NCI-H2081 treated with DMSO at 0.1 percent for 48 hours (cell line): ENCODE data around the gene AAMDC.
"Not testable (repeated sequence)": the region's sequence is repeated elsewhere in the genome, so short reads cannot be mapped to it uniquely, and the experiment has no call there.

Experiments used
- DNase-seq: peaks from one replicate; lab custom pipeline; 2025; lab: John Stamatoyannopoulos, UW

The AAMDC gene

GRCh38 chr11:77821349-77821851 lies 456 bp downstream of the AAMDC start:
- DNase-seq, result no peak

GRCh38 chr11:77822126-77822525 lies 1.2 kb downstream of the AAMDC start:
- DNase-seq, result not testable (repeated sequence)

GRCh38 chr11:77823775-77824174 lies 2.8 kb downstream of the AAMDC start:
- no peak for DNase-seq

GRCh38 chr11:77828926-77829325 lies 8.0 kb downstream of the AAMDC start:
- DNase-seq, result no peak

DNA sequence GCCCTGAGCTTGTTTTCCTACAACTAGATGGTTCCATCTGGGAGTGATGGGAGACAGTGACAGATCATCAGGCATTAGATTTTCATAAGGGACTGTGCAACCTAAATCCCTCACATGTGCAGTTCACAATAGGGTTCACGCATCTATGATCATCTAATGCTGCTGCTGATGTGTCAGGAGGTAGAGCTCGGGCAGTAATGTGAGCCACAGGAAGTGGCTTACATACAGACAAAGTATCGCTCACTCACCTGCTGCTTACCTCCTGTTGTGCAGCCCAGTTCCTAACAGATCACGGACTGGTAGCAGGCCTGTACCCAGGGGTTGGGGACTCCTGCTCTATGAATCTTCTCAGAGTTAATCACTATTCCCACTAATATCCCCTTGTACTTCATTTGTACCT lies 12.4 kb downstream of the AAMDC start:
- no peak for DNase-seq

DNA sequence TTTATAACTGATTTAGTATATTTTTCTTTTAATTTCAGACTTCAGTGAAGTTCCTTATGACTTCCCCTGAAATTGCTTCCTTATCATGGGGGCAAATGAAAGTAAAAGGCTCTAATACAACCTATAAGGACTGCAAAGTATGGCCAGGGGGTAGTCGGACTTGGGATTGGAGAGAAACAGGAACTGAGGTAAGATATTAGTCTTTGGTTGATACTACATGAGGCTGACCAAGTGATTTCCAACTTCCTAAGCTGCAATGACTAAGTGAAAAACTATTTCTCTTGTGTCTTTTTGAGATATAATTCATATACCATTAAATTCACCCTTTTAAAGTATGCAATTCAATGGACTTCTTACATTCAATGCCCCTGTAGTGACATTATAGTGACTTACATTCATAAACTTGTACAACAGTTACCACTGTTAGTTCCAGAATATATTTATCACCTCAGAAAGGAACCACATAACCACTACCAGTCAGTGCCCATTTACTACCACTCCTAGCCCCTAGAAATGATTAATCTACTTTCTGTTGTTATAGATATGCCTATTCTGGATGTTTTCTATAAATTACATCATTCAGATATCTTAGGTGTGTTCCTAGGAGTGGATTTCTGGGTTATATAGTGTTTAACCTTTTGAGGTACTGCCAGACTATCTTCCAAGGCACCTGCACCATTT lies 21.6 kb downstream of the AAMDC start:
- no peak for DNase-seq

GRCh38 chr11:77843700-77844099 lies 22.8 kb downstream of the AAMDC start:
- DNase-seq, result not testable (repeated sequence)

GRCh38 chr11:77851503-77851902 lies 30.6 kb downstream of the AAMDC start:
- no peak for DNase-seq

GRCh38 chr11:77854838-77855237 lies 33.9 kb downstream of the AAMDC start:
- DNase-seq, result no peak

DNA sequence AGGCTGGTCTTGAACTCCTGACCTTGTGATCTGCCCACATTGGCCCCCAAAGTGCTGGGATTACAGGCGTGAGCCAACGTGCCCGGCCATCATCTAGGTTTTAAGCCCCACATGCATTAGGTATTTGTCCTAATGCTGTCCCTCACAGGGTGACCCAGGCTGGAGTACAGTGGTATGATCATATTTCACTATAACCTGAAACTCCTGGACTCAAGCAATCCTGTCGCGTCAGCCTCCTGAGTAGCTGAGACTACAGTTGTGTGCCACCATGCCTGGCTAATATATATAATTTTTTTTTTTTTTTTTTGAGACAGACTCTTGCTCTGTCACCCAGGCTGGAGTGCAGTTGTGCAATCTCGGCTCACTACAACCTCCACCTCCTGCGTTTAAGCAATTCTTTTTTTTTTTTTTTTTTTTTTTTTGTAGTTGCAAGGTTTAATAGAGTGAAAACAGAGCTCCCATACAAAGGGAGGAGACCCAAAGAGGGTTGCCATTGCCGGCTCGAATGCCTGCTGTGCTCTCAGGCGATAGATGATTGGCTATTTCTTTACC lies 37.0 kb downstream of the AAMDC start:
- not testable (repeated sequence) for DNase-seq

- not testable (repeated sequence) for DNase-seq
Observed at GRCh38 chr11:77861444-77861843, 40.5 kb downstream of the AAMDC start.

GRCh38 chr11:77865805-77866204 lies 44.9 kb downstream of the AAMDC start:
- DNase-seq, result no peak

DNA sequence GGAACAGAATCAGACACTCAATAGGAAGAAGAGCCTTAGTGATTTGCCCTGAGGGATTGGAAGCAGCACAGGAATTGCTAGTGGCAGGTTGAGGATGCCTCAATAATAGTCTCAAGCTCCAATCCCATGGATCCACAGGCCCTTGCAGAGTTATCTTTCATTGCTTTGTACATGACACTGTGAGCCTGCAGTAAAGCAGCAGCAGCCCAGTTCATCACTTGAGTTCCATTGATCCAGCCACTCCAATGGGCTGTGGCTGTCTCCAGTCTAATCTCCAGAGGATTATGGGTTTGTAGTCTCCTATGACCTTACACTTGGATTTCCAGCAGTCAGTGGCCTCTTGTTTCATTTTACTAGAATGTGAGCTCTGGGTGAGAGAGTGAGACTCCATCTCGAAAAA lies 45.4 kb downstream of the AAMDC start:
- DNase-seq, result no peak

GRCh38 chr11:77868744-77869143 lies 47.8 kb downstream of the AAMDC start:
- DNase-seq, result no peak

GRCh38 chr11:77871855-77872254 lies 50.9 kb downstream of the AAMDC start:
- no peak for DNase-seq

- DNase-seq, result no peak
Observed at GRCh38 chr11:77873345-77873744, 52.4 kb downstream of the AAMDC start.

DNA sequence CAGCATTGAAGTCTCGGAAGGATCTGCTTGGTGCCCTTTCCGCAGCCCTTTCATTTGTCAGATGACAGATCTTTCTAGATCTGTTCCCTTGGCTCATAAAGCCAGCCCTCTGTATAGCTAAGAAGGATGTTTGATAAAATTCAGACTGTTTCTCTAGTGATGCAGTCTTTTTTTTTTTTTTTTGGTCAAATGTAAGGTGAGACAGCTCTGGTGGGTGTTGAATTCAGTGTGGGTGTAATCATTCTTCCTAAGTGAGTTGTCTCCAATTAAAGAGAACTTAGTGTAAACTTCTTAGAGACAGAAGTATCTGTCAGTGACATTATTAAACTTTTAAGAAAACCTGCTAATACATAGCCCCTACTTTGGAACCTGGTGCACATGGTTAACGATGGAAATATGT lies 53.3 kb downstream of the AAMDC start:
- DNase-seq, result no peak

- DNase-seq, result no peak
Observed at GRCh38 chr11:77876045-77876444, 55.1 kb downstream of the AAMDC start.

DNA sequence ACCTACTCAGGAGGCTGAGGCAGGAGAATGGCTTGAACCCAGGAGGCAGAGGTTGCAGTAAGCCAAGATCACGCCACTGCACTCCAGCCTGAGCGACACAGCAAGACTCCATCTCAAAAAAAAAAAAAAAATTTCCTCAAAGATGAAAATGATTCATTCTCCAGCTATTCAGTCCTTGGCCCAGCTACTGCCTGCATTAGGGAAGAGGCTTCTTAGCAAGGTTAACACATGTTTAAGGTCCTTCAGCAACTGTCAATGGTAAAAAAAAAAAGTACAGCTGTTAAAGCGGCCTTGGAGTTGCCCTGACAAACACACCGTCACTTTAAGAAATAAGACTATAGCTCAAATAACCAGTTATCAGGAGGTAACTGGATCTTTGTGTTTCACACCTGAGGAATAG lies 57.3 kb downstream of the AAMDC start:
- not testable (repeated sequence) for DNase-seq

GRCh38 chr11:77879218-77879617 lies 58.3 kb downstream of the AAMDC start:
- DNase-seq, result no peak

GRCh38 chr11:77882396-77882795 lies 61.5 kb downstream of the AAMDC start:
- DNase-seq, result no peak

GRCh38 chr11:77883775-77884174 lies 62.8 kb downstream of the AAMDC start:
- no peak for DNase-seq

DNA sequence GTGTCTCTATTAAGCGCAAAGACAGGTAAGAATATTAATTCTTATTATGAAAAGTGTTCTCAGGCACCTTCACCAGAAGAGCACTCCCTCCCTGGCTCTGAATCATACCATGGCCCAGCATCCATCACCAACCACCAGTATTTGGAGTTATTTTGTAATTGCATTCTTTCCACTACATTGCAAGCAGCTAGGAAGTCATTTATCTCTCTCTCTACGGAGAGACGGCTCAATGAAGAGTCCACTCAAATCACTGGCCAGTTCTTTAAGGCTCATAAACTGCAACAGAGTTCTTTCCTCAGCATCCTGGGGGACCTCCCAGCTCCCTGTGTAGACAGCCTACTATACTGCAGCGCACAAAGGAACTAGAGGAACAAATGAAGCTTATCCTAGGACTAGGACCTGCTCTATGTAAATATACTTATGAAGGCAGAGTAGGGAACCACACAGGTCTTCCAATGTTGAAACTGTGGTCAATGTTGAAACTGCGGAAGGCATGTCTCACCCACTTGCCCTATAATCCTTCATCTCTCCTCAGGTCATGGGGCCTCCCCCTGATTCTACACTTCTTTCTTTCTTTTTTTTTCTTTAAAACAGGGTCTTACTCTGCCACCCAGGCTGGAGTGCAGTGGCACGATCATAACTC lies 63.4 kb downstream of the AAMDC start:
- DNase-seq, result no peak
